Lower lobe of right lung (tissue), 2 donors: ENCODE data around the gene DUSP2. TPM values are rescaled to one million over a fixed set of nuclear protein-coding genes. Genes with fewer than 3 reads are reported as not detected.

Source experiments
- ATAC-seq, 2 donors: fragments of 200-7000 bp; cut with Tn5 transposase; one replicate each; pipeline ENCODE4 v1.9.1; 2020 to 2022; ENCODE audit warnings: mild to moderate bottlenecking in 2 of 2, moderate library complexity in 2 of 2
- DNase-seq: peaks from one replicate; pipeline ENCODE4 v3.0.0-alpha.2; 2020
- H3K27ac ChIP-seq: fragments of 200-600 bp; one replicate; pipeline ENCODE4 v1.8.0; 2022
- H3K27me3 ChIP-seq: fragments of 200-600 bp; one replicate; pipeline ENCODE4 v1.8.0; 2022; ENCODE audit warnings: low read depth
- H3K36me3 ChIP-seq: fragments of 200-600 bp; one replicate; pipeline ENCODE4 v1.8.0; 2022; ENCODE audit warnings: mild to moderate bottlenecking
- H3K4me1 ChIP-seq: fragments of 200-600 bp; one replicate; pipeline ENCODE4 v1.8.0; 2022
- H3K4me3 ChIP-seq: fragments of 200-600 bp; one replicate; pipeline ENCODE4 v1.8.0; 2022; ENCODE audit warnings: mild to moderate bottlenecking
- H3K9me3 ChIP-seq: fragments of 200-600 bp; one replicate; pipeline ENCODE4 v1.8.0; 2022
- intact Hi-C: fragments of 100-400 bp; cut with DNase I; formaldehyde crosslinking; loops from one replicate; pipeline ENCODE4 v1.11.0; 2022
- total RNA-seq: library from RNA; stranded (reverse); fragmentation: NEBNext Ultra II Directional; extraction: Animal tissue kit (Norgen Biotek cat#: 25700); gene quantifications from one replicate; pipeline ENCODE4 v1.2.1, GENCODE V29; 2021
- TF ChIP-seq, protein P1 (sequence below): fragments of 200-600 bp; IDR thresholded peaks from one replicate; pipeline ENCODE4 v1.8.0; 2022; ENCODE audit warnings: antibody characterized with exemption, mild to moderate bottlenecking
- donor health status: DM: no; HTN: yes; CAD: no; lungs with severe emphysema.

The DUSP2 gene
- total RNA-seq, 1 donor from 2014 or later = 5.5 TPM

DNA sequence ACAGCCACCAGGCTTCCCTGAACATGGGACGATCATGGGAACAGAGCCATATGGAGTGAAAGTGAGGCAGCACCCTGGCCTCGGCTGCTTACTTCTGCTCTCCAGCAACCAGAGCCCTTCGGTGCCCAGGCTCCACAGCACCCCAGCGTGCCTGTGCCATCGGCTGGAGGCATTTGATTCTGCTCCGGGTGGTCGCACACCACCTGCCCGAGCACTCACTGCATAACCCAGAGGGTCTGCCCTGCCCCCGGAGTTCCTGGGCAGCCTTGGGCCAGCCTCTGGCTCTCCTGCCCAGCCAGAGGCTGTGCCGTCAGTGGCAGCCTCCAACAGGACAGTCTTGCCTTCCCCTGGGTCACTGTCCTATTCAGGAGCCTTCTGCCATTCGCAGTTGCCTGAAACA, 10.8 kb downstream of the DUSP2 start:
- H3K4me3 ChIP-seq = no peak overlapping the region
- no peak for ATAC-seq
- intact Hi-C loops = no loop called here
- H3K27me3 ChIP-seq = peaks cover 8% of the 10 kb centered on the region
- DNase-seq = no peak
- TF ChIP-seq, protein P1, sequence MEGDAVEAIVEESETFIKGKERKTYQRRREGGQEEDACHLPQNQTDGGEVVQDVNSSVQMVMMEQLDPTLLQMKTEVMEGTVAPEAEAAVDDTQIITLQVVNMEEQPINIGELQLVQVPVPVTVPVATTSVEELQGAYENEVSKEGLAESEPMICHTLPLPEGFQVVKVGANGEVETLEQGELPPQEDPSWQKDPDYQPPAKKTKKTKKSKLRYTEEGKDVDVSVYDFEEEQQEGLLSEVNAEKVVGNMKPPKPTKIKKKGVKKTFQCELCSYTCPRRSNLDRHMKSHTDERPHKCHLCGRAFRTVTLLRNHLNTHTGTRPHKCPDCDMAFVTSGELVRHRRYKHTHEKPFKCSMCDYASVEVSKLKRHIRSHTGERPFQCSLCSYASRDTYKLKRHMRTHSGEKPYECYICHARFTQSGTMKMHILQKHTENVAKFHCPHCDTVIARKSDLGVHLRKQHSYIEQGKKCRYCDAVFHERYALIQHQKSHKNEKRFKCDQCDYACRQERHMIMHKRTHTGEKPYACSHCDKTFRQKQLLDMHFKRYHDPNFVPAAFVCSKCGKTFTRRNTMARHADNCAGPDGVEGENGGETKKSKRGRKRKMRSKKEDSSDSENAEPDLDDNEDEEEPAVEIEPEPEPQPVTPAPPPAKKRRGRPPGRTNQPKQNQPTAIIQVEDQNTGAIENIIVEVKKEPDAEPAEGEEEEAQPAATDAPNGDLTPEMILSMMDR = no peak
- no peaks in the 10 kb centered on the region for H3K4me1 ChIP-seq
- no peaks in the 10 kb centered on the region for H3K9me3 ChIP-seq
- no peak overlapping the region for H3K27ac ChIP-seq
- H3K36me3 ChIP-seq = no peaks in the 10 kb centered on the region

DNA sequence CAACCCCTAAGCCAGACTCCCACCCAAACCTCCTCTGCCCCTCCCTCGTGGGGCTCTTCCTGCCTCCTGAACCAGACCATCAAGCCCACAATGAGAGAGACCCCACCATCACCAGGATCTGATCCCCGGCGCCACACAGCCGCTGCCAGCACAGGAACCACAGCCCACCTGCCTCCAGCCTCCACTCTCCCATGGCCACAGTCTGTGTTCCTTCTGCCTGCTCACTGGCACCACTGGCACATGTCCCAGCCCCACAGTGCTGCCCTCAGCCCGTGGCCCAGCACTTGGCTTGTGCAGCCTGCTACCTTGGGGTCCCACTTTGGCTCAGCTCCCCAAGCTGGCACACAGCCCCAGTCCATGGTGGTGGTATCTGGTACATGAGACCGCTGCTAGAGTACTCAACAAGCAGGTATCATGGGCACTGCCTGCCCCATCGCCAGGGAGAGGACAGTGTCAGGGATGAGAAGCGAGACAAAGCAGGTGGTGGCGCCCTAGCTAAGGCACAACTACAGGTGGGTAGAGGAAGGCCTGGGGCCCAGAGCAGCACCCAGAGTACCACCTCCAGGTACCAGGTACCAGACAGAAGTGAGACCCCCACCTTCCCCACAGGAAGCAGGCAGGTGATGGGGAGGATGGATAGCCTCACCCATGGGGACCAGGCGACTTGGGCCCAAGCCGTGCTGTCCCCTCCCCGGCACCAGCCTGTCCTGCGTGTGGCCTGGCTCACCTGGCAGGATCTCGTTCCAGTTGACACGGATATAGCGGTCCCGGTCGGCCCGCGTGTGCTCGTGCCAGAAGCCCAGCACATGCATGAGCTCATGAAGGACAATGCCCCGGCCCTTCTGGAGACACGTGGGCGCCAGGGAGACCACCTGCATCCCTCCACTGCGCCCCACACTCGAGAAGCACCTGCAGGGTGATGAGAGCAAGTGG, 13.2 kb downstream of the DUSP2 start:
- ATAC-seq (no peak), DNase-seq (no peak)
- H3K4me3 ChIP-seq = no peak overlapping the region
- TF ChIP-seq, protein P1 = no peak
- H3K27me3 ChIP-seq = no peaks in the 10 kb centered on the region
- no peaks in the 10 kb centered on the region for H3K9me3 ChIP-seq
- H3K4me1 ChIP-seq = no peaks in the 10 kb centered on the region
- intact Hi-C loops = no loop called here
- H3K27ac ChIP-seq = no peak overlapping the region
- H3K36me3 ChIP-seq = no peaks in the 10 kb centered on the region

DNA sequence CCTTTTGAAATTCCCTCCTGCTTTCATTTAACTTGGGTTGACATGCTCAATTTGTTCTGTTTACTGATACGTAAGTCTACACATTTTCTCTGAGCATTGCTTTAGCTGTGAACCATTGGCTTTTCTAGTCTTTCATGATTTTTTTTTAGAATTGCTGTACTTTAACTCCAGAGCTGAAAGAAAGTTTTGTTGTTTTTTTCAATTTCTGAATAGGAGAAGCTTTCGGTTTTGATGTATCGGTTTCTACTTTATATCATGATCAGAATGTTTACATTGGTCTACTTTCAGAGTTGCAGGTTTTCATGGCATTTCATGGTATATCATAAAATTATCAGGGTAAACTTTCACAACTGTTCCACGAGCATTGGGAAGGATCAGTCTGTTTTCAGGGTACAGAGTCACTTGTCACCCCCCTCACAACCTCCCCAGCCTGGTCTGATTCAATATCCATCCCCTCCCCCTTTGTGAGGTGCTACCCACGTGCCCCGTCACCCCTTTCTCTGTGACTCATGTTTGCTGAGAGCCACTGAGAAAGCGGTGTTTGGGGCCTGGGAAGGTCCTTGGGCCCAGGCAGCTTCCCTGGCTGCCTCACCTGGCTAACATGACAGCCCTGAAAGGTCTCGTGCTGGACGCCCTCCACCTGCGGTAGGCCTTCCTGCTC, 14.0 kb downstream of the DUSP2 start:
- Histone ChIP-seq H3K27ac (no peak overlapping the region), H3K27me3 (no peaks in the 10 kb centered on the region), H3K36me3 (no peaks in the 10 kb centered on the region), H3K9me3 (no peaks in the 10 kb centered on the region), H3K4me1 (no peaks in the 10 kb centered on the region), H3K4me3 (no peak overlapping the region)
- intact Hi-C loops = no loop called here
- ATAC-seq (no peak), DNase-seq (no peak)
- TF ChIP-seq, protein P1 = no peak

GRCh38 chr2:96130483-96130882, 14.8 kb downstream of the DUSP2 start:
- TF ChIP-seq, protein P1 = no peak
- H3K27me3 ChIP-seq = no peaks in the 10 kb centered on the region
- H3K4me3 ChIP-seq = no peak overlapping the region
- H3K36me3 ChIP-seq = no peaks in the 10 kb centered on the region
- no peak overlapping the region for H3K27ac ChIP-seq
- intact Hi-C loops = no loop called here
- no peaks in the 10 kb centered on the region for H3K4me1 ChIP-seq
- no peak for ATAC-seq
- H3K9me3 ChIP-seq = no peaks in the 10 kb centered on the region
- no peak for DNase-seq

GRCh38 chr2:96129528-96130120, 15.6 kb downstream of the DUSP2 start:
- Histone ChIP-seq H3K9me3 (no peaks in the 10 kb centered on the region), H3K4me3 (no peak overlapping the region), H3K36me3 (no peaks in the 10 kb centered on the region), H3K4me1 (no peaks in the 10 kb centered on the region), H3K27me3 (no peaks in the 10 kb centered on the region), H3K27ac (no peak overlapping the region)
- intact Hi-C loops = no loop called here
- DNase-seq (no peak), ATAC-seq (no peak)
- TF ChIP-seq, protein P1 = no peak
